ENCODE measurements around the gene CCDC102B.
"Not testable (repeated sequence)": the region's sequence is repeated elsewhere in the genome, so short reads cannot be mapped to it uniquely, and the experiment has no call there.

The CCDC102B gene

DNA sequence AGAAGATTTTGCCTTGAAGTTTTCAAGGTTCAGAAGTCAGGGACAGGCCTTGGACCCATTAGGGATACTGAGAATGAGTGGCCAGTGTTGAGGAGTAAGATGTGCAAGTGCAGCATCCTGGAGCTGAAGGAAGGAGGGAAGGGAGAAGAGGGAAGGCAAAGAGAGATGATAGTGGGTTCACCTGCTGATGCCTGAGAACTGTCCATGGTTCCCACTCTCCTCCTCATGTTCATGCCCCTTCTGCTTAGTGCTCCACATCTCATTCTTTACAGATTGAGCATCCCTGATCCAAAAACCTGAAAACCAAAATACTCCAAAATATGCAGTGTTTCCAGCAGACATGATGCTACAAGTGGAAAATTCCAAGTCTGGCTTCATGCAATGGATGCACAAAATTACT lies 137.8 kb downstream of the CCDC102B start:
- in situ Hi-C loops (cut with HindIII; ENCODE audit: low sequenced_read_pairs) = no loop called here
- TF ChIP-seq, protein P1, sequence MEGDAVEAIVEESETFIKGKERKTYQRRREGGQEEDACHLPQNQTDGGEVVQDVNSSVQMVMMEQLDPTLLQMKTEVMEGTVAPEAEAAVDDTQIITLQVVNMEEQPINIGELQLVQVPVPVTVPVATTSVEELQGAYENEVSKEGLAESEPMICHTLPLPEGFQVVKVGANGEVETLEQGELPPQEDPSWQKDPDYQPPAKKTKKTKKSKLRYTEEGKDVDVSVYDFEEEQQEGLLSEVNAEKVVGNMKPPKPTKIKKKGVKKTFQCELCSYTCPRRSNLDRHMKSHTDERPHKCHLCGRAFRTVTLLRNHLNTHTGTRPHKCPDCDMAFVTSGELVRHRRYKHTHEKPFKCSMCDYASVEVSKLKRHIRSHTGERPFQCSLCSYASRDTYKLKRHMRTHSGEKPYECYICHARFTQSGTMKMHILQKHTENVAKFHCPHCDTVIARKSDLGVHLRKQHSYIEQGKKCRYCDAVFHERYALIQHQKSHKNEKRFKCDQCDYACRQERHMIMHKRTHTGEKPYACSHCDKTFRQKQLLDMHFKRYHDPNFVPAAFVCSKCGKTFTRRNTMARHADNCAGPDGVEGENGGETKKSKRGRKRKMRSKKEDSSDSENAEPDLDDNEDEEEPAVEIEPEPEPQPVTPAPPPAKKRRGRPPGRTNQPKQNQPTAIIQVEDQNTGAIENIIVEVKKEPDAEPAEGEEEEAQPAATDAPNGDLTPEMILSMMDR (IDR thresholded peaks at IDR 0.05; ENCODE audit: low read depth, low read length) = no peak
- H3K4me3 ChIP-seq (ENCODE audit: low read depth, low read length) = no peak overlapping the region
- DNase-seq (ENCODE audit: low read depth, low spot score) = no peak

DNA sequence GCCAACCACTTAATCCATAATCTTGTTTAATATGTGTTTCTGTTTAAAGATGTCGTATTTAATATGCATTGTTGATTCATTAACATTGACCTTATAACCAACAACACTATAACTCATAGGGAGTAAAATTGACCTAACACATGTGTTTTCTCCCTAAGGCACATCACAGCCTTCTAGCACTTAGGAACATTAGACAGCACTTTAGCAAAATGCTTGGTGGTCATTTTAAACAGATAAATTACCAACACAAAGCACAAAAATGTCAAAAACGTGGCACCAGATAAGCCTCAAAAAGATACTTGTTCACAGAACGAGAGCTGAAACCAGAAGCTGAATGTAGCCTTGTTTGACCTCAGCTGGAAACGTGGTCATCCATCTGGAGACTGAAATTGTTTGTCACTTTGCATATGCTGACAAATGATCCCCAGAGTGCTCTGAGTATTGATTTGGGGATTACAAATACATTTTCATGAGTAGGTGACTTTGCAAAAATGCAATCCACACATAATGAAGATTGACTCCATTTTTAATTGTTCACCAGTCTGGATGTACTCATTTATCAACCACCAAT lies 139.2 kb downstream of the CCDC102B start:
- TF ChIP-seq, protein P1 (IDR thresholded peaks at IDR 0.05; ENCODE audit: low read depth, low read length) = no peak
- in situ Hi-C loops (cut with HindIII; ENCODE audit: low sequenced_read_pairs) = no loop called here

DNA sequence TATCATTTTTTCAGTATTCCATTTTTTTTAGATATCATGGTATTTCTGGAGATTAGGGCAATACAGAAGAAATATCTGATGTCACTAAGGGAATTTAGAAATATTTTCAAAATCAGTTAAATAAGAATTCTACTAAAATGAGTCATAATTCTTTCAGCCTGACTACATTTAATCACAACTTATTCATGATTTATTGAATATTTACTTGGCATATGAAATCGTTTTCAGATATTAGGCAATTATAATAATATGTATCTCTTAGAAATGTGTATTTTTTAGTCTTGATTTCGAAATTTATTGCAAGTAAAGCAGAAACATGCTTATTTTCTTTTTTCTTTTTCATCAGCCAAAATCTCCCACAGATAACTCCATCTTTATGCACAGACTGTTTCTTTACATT lies 142.2 kb downstream of the CCDC102B start:
- no peak overlapping the region for H3K4me3 ChIP-seq (ENCODE audit: low read depth, low read length)
- TF ChIP-seq, protein P1 (IDR thresholded peaks at IDR 0.05; ENCODE audit: low read depth, low read length) = no peak
- no peak for DNase-seq (ENCODE audit: low read depth, low spot score)
- in situ Hi-C loops (cut with HindIII; ENCODE audit: low sequenced_read_pairs) = no loop called here

More for the DNA sequence above, 139.2 kb downstream of the CCDC102B start:
- no peak for DNase-seq (ENCODE audit: low read depth, low spot score)
- no peak overlapping the region for H3K4me3 ChIP-seq (ENCODE audit: low read depth, low read length)

DNA sequence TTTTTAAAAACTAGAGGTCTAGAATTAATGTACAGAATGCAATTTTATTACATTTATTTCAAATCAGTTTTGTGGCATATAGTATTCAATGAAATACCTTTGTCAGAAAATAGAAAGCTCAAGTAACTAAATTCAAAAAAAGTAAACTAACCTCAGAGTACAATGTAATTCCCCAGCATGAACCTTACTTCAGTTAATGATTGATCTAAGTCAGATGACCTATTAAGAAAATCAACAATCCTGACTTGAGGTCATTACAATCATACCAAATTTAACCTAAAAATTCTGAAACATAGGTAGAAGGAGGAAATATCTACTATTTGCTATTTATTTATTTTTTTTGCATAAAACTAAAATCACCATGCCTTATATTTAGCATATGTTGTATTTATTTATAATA lies 142.9 kb downstream of the CCDC102B start:
- in situ Hi-C loops (cut with HindIII; ENCODE audit: low sequenced_read_pairs) = no loop called here
- TF ChIP-seq, protein P1 (IDR thresholded peaks at IDR 0.05; ENCODE audit: low read depth, low read length) = no peak
- DNase-seq (ENCODE audit: low read depth, low spot score) = no peak
- H3K4me3 ChIP-seq (ENCODE audit: low read depth, low read length) = no peak overlapping the region

DNA sequence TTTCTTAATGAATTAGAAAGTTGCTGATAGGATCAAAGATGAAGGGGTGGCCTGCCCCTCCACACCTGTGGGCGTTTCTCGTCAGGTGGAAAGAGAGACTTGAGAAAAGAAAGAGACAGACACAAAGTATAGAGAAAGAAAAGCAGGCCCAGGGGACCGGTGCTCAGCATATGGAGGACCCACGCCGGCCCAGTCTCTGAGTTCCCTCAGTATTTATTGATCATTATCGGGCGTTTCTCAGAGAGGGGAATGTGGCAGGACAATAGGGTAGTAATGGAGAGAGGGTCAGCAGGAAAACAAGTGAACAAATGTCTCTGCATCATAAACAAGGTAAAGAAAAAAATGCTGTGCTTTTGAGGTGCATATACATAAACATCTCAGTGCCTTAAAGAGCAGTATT lies 144.3 kb downstream of the CCDC102B start:
- no peak for DNase-seq (ENCODE audit: low read depth, low spot score)
- in situ Hi-C loops (cut with HindIII; ENCODE audit: low sequenced_read_pairs) = no loop called here
- H3K4me3 ChIP-seq (ENCODE audit: low read depth, low read length) = no peak overlapping the region
- TF ChIP-seq, protein P1 (IDR thresholded peaks at IDR 0.05; ENCODE audit: low read depth, low read length) = no peak

GRCh38 chr18:68943861-68944260 lies 146.0 kb downstream of the CCDC102B start:
- H3K4me3 ChIP-seq (ENCODE audit: low read depth, low read length); in situ Hi-C loops (cut with HindIII; ENCODE audit: low sequenced_read_pairs); DNase-seq (ENCODE audit: low read depth, low spot score): not testable (repeated sequence)

GRCh38 chr18:68944330-68944729 lies 146.4 kb downstream of the CCDC102B start:
- no peak overlapping the region for H3K4me3 ChIP-seq (ENCODE audit: low read depth, low read length)
- DNase-seq (ENCODE audit: low read depth, low spot score) = no peak
- TF ChIP-seq, protein P1 (IDR thresholded peaks at IDR 0.05; ENCODE audit: low read depth, low read length) = no peak
- in situ Hi-C loops (cut with HindIII; ENCODE audit: low sequenced_read_pairs) = no loop called here

Data from astrocyte of the spinal cord (primary cell).